Measurements from ENCODE around the gene CIRBP.

DNA sequence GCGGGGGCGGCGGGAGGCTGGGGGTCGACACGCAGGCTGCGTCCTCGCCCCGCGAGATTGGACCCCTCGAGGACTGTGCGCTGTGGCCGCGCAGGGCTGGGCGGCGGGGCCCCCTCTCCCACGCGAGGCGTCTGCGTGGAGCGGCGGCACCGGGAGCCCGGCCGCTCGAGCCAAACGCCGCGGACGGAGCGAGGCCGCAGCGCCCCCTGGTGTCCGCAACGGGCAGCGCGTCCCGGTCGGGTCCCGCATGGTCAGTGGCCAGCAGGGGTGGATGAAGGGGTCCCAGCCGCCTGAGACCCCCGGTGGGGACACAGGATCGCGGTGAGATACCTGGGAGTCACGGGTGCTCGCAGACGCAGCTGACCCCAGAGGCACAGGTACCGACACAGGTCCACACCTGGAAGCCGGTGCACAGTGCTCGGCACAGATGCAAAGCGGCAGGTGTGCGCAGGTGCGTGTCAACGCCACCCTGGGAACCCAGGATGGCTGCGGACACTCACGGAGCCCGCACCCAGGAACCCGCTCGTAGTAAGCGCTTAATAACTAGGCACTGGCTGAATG lies 2.1 kb upstream of the CIRBP start:
- TF ChIP-seq, protein P1, sequence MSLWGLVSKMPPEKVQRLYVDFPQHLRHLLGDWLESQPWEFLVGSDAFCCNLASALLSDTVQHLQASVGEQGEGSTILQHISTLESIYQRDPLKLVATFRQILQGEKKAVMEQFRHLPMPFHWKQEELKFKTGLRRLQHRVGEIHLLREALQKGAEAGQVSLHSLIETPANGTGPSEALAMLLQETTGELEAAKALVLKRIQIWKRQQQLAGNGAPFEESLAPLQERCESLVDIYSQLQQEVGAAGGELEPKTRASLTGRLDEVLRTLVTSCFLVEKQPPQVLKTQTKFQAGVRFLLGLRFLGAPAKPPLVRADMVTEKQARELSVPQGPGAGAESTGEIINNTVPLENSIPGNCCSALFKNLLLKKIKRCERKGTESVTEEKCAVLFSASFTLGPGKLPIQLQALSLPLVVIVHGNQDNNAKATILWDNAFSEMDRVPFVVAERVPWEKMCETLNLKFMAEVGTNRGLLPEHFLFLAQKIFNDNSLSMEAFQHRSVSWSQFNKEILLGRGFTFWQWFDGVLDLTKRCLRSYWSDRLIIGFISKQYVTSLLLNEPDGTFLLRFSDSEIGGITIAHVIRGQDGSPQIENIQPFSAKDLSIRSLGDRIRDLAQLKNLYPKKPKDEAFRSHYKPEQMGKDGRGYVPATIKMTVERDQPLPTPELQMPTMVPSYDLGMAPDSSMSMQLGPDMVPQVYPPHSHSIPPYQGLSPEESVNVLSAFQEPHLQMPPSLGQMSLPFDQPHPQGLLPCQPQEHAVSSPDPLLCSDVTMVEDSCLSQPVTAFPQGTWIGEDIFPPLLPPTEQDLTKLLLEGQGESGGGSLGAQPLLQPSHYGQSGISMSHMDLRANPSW (CRISPR knock-in tag; IDR thresholded peaks at IDR 0.05; ENCODE audit: borderline replicate concordance), result no peak
- TF ChIP-seq ATF1 (CRISPR knock-in tag; IDR thresholded peaks at IDR 0.05) (no peak), FIP1L1 (IDR thresholded peaks at IDR 0.05; ENCODE audit: borderline replicate concordance, insufficient read depth, low read depth, low read length) (no peak), ZNF350 (CRISPR knock-in tag; IDR thresholded peaks at IDR 0.05; ENCODE audit: borderline replicate concordance, low read depth) (no peak), HHEX (CRISPR knock-in tag; IDR thresholded peaks at IDR 0.05) (no peak)
- TF ChIP-seq, protein P2, sequence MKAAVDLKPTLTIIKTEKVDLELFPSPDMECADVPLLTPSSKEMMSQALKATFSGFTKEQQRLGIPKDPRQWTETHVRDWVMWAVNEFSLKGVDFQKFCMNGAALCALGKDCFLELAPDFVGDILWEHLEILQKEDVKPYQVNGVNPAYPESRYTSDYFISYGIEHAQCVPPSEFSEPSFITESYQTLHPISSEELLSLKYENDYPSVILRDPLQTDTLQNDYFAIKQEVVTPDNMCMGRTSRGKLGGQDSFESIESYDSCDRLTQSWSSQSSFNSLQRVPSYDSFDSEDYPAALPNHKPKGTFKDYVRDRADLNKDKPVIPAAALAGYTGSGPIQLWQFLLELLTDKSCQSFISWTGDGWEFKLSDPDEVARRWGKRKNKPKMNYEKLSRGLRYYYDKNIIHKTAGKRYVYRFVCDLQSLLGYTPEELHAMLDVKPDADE (CRISPR knock-in tag; IDR thresholded peaks at IDR 0.05), result no peak

All from HepG2 (cell line).